GM18951 (cell line): ENCODE measurements around the gene VEGFA.

Experiments
- POLR2A ChIP-seq: IDR thresholded peaks from 4 replicates; pipeline ENCODE4 v1.6.1; 2011; ENCODE audit warnings: mild to moderate bottlenecking; ENCODE audit not compliant: insufficient read length, insufficient read depth; ENCODE audit errors: extremely low read depth
- in situ Hi-C: fragments of 300-500 bp; cut with MboI; formaldehyde crosslinking; loops from one replicate; pipeline ENCODE4 v1.12.0; 2022; ENCODE audit warnings: low sequenced_read_pairs, mixed read lengths, inconsistent platforms; ENCODE audit not compliant: unreplicated experiment

Gene VEGFA

DNA sequence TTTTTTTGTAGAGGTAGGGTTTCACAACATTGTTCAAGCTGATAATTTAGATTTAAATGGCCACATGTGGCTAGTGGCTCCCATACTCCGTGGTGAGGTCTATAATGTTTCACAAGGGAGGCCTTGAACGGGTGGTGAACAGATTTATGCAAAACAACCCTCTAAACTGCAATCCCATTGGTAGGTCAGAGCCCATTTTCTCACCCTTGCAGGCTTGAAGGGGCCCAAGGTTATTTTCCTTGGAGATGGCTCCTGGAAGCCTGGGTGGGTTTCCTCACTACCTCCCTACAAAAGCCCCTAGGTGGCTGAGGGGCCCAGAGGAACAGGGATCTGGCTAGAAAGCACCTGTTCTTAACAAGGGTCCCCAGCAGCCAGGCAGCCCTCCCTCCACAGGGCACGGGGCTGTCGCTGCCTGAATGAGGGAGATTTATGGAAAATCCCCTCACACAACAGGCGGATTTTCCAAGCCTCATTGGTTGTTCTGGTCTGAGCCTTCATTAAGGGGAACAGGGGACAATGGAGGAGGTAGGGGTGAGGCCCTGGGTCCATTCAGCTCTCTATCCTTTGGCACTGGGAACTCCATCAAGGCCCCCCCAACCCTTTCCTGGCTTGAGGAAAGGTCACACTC is 64.6 kb downstream of the VEGFA start:
- TF ChIP-seq POLR2A, result no peak
- in situ Hi-C loops, result no loop called here

DNA sequence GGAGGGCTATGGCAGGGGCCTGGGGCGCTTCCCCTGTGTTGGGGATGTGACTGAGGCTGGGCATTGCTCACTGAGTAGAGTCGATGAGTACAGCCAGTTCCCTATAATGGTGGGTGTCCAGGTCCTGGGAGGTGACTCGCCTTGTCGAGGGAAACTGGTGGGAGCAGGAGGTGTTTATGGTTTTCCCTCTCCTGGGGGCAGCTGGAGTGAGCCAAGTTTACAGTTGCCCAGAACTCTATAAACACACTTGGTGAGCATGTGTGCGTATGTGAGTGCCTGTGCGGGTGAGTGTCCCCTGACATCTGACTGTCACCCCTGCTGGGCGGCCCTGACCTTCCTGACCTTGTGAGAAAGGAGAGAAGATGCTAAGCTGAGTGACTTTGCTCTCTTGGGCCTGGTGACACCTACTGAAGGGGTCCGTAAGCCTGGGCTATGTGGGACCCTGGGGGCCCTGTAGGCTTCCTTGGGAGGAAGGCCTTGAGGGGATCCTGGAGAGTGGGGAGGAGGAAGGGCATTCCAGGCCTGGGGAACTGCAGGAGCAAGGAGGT is 65.9 kb downstream of the VEGFA start:
- in situ Hi-C loops, result no loop called here
- no peak for TF ChIP-seq POLR2A
